NT2/D1 (cell line): Measurements from ENCODE around the gene WNT6.

Experiments used
- DNase-seq: peaks from one replicate; pipeline ENCODE4 v3.0.0-alpha.2; 2011; ENCODE audit warnings: low read depth, low spot score
- H3K27me3 ChIP-seq: 2 replicates; pipeline ENCODE4 v1.6.0; 2011; ENCODE audit warnings: mild to moderate bottlenecking; ENCODE audit not compliant: insufficient read length, insufficient read depth
- H3K36me3 ChIP-seq: 2 replicates; pipeline ENCODE4 v1.6.1; 2011; ENCODE audit warnings: mild to moderate bottlenecking, low read length, mixed read lengths; ENCODE audit not compliant: insufficient read depth, insufficient read length
- H3K4me1 ChIP-seq: 2 replicates; pipeline ENCODE4 v1.5.1; 2011; ENCODE audit not compliant: insufficient read depth, insufficient read length
- H3K4me3 ChIP-seq: 2 replicates; pipeline ENCODE4 v1.5.1; 2011; ENCODE audit warnings: low read depth; ENCODE audit not compliant: insufficient read length
- H3K9ac ChIP-seq: 2 replicates; pipeline ENCODE4 v1.6.0; 2011; ENCODE audit warnings: low read depth; ENCODE audit not compliant: insufficient read length
- H3K9me3 ChIP-seq: 2 replicates; pipeline ENCODE4 v1.5.1; 2011; ENCODE audit warnings: mild to moderate bottlenecking, low read length; ENCODE audit not compliant: insufficient read depth
- SUZ12 ChIP-seq: IDR thresholded peaks from 2 replicates; pipeline ENCODE4 v1.6.1; 2011; ENCODE audit not compliant: insufficient read length, insufficient read depth; ENCODE audit errors: extremely low read depth
- YY1 ChIP-seq: IDR thresholded peaks from 2 replicates; pipeline ENCODE4 v1.6.1; 2011; ENCODE audit not compliant: insufficient read length, insufficient read depth
- ZNF274 ChIP-seq: IDR thresholded peaks from 2 replicates; pipeline ENCODE4 v1.6.1; 2011; ENCODE audit warnings: mild to moderate bottlenecking, low read depth, low read length

Gene WNT6

DNA sequence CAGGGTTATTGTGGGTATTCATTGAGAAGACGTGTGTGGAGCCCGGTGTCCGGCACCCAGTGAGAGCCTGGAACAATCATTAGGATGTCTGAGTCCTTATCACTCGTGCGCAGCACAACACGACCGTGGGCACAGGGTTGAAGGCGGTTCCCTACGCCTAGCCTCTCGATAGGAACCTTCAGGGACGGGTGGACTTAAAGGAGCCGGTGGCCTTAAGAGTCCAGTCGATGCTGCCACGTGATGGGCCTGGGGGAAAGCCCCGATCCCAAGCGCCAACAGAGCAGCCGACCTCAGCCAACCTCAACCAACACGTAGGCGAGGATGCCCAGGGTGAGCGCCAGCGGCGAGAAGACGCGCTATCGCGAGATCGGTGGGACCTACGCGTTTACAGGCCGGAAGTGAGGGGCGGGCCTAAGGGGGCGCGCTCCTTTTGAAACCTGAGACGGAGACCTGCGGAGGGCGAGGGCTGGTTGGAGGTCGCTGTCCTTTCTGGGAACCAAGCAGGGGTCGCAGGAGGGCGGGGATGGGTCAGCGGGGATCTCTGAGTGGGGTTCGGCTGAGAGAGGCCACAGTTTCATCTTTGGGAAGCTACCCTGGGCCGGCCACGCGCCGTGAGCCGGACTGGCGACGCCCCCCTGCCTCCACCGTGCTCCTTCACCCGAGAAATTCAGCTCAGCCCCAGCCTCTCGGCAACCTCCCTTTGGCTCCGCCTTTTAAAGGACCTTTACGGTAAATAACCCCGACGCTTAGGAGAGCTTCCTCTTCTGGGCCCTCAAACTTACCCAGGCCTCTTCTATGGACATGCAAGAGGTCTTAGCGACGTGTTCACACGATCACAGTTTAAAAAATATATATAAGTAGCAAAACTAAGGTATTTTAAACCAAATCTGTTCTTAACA lies 49.4 kb downstream of the WNT6 start:
- H3K9ac ChIP-seq, result peak overlapping the region; percentile 96
- no peaks in the 10 kb centered on the region for H3K9me3 ChIP-seq
- peaks cover 17% of the 10 kb centered on the region for H3K27me3 ChIP-seq
- TF ChIP-seq ZNF274 (no peak), YY1 (no peak), SUZ12 (no peak)
- no peaks in the 10 kb centered on the region for H3K36me3 ChIP-seq
- peak overlapping the region; percentile 79 for H3K4me3 ChIP-seq
- peak; percentile 96 for DNase-seq
- H3K4me1 ChIP-seq, result peaks cover 2% of the 10 kb centered on the region

DNA sequence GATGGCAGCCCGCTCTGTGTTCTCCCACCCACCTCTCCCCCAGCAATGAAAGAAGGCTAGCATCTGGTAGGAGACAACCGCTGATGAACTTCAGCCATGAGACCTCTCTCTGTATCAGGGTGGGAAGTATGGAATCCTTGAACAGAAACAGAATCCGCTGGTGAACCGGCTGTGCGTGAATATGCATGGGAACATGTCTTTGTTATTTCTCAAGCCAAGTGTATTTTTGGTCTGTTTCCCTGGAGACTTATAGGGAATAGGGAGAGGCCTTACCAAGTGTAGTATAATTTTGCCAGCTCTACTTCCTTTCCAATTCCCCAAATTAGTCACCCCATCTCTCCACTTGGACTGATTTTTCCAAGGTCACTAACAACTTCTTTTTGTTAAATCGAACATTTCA lies 51.1 kb downstream of the WNT6 start:
- no peak for DNase-seq
- Histone ChIP-seq H3K4me3 (no peak overlapping the region), H3K36me3 (no peaks in the 10 kb centered on the region), H3K27me3 (peaks cover 7% of the 10 kb centered on the region), H3K4me1 (no peaks in the 10 kb centered on the region), H3K9me3 (no peaks in the 10 kb centered on the region), H3K9ac (no peak overlapping the region)
- TF ChIP-seq YY1, result no peak
- TF ChIP-seq ZNF274, result no peak

DNA sequence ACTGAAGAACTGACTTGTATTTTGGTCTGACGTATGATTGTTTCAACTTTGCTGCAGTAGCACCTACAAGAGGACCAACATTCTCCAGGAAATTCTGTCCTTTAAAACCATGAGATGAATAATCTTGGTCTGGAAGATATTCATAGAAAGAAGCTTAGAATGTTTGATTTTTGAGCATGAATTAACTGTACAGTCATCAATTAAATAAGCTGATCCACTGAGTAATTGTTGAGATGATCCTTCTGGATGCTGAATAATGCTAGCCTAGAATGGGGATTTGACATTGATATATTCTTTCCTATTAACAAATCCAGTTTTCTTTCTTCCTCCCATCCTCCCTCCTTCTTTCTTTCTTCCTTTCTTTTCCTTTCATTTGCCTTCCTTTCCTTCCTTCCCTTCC lies 60.9 kb downstream of the WNT6 start:
- Histone ChIP-seq H3K9ac (no peak overlapping the region), H3K4me3 (no peak overlapping the region), H3K4me1 (no peaks in the 10 kb centered on the region), H3K27me3 (no peaks in the 10 kb centered on the region), H3K36me3 (no peaks in the 10 kb centered on the region), H3K9me3 (peaks cover 26% of the 10 kb centered on the region)
- TF ChIP-seq YY1, result no peak
- TF ChIP-seq SUZ12, result no peak
- no peak for TF ChIP-seq ZNF274
- no peak for DNase-seq
